GM23338 (cell line): Measurements from ENCODE around the gene RNF182. TPM values are rescaled to one million over a fixed set of nuclear protein-coding genes. Genes with fewer than 3 reads are reported as not detected.

Source experiments
- ATAC-seq: fragments of 200-7000 bp; cut with Tn5 transposase; 3 replicates; pipeline ENCODE4 v1.9.1; 2020
- DNase-seq: peaks from one replicate; pipeline ENCODE4 v3.0.0-alpha.2; 2015; ENCODE audit warnings: low spot score
- H2AFZ ChIP-seq: fragments of 200-600 bp; sonication (generic); 2 replicates; pipeline ENCODE4 v1.8.0; 2016; ENCODE audit warnings: antibody characterized with exemption, mild to moderate bottlenecking, moderate library complexity
- H3F3A ChIP-seq: fragments of 200-600 bp; sonication (generic); replicated peaks from 2 replicates; pipeline ENCODE4 v1.8.0; 2017; ENCODE audit warnings: antibody characterized with exemption, mixed run types, low read depth
- H3K27ac ChIP-seq: fragments of 200-600 bp; sonication (generic); 2 replicates; pipeline ENCODE4 v1.6.1; 2016; ENCODE audit warnings: low read depth
- H3K27me3 ChIP-seq: fragments of 200-600 bp; sonication (generic); 2 replicates; pipeline ENCODE4 v1.8.0; 2016; ENCODE audit warnings: mild to moderate bottlenecking, mixed run types, moderate library complexity; ENCODE audit not compliant: insufficient read depth
- H3K36me3 ChIP-seq: fragments of 200-600 bp; sonication (generic); 2 replicates; pipeline ENCODE4 v1.8.0; 2016; ENCODE audit warnings: mild to moderate bottlenecking; ENCODE audit not compliant: insufficient read depth
- H3K4me1 ChIP-seq: fragments of 200-600 bp; sonication (generic); 2 replicates; pipeline ENCODE4 v1.8.0; 2016; ENCODE audit warnings: mild to moderate bottlenecking, moderate library complexity; ENCODE audit not compliant: insufficient read depth
- H3K4me2 ChIP-seq: fragments of 200-600 bp; sonication (generic); 2 replicates; pipeline ENCODE4 v1.7.1; 2017; ENCODE audit warnings: mixed run types
- H3K4me3 ChIP-seq: fragments of 200-600 bp; sonication (generic); 2 replicates; pipeline ENCODE4 v1.6.1; 2016; ENCODE audit warnings: mixed run types
- H3K79me2 ChIP-seq: fragments of 200-600 bp; sonication (generic); replicated peaks from 2 replicates; pipeline ENCODE4 v1.8.0; 2017; ENCODE audit warnings: mild to moderate bottlenecking; ENCODE audit not compliant: insufficient read depth
- H3K9me2 ChIP-seq: fragments of 200-600 bp; sonication (generic); 2 replicates; pipeline ENCODE4 v1.8.0; 2017; ENCODE audit not compliant: insufficient read depth
- H4K20me1 ChIP-seq: fragments of 200-600 bp; sonication (generic); replicated peaks from 2 replicates; pipeline ENCODE4 v1.8.0; 2017; ENCODE audit warnings: mild to moderate bottlenecking; ENCODE audit not compliant: insufficient read depth
- H3K27ac Mint-ChIP-seq: 2 replicates; pipeline ENCODE4 v1.8.0; 2020; ENCODE audit warnings: inconsistent platforms, mild to moderate bottlenecking, moderate library complexity, mixed read lengths
- H3K27me3 Mint-ChIP-seq: 3 replicates; pipeline ENCODE4 v1.8.0; 2022; ENCODE audit warnings: low read depth, mild to moderate bottlenecking, moderate library complexity, mixed read lengths, inconsistent platforms; ENCODE audit not compliant: insufficient read depth, poor library complexity
- H3K36me3 Mint-ChIP-seq: 3 replicates; pipeline ENCODE4 v1.8.0; 2021; ENCODE audit warnings: low read depth, mild to moderate bottlenecking, inconsistent platforms, moderate library complexity, mixed read lengths
- H3K4me1 Mint-ChIP-seq: 3 replicates; pipeline ENCODE4 v1.8.0; 2020; ENCODE audit warnings: mild to moderate bottlenecking, inconsistent platforms, mixed read lengths
- H3K4me3 Mint-ChIP-seq: 3 replicates; pipeline ENCODE4 v1.8.0; 2021; ENCODE audit warnings: moderate library complexity, mild to moderate bottlenecking, inconsistent platforms, mixed read lengths
- H3K9me3 Mint-ChIP-seq: 3 replicates; pipeline ENCODE4 v1.8.0; 2020; ENCODE audit warnings: moderate library complexity, mild to moderate bottlenecking, inconsistent platforms, mixed read lengths
- CREB1 ChIP-seq: fragments of 250-450 bp; sonication (Bioruptor Pico); IDR thresholded peaks from 2 replicates; pipeline ENCODE4 v1.5.0; 2020; ENCODE audit warnings: low read depth, mild to moderate bottlenecking, moderate library complexity
- CTCF ChIP-seq, 2 experiments: fragments of 200-600 bp in 1 of 2; sonication (generic) in 1 of 2; conservative IDR thresholded peaks; 2 replicates each; pipeline versions ENCODE4 v1.5.1 to v1.6.1; 2016 to 2017; ENCODE audit warnings: antibody characterized with exemption in 2 of 2, low read depth in 2 of 2, mild to moderate bottlenecking in 2 of 2, moderate library complexity in 1 of 2
- EZH2 ChIP-seq: fragments of 200-600 bp; sonication (generic); IDR thresholded peaks from one replicate; pipeline ENCODE4 v1.8.0; 2017; ENCODE audit warnings: antibody characterized with exemption, mild to moderate bottlenecking, low read depth; ENCODE audit not compliant: unreplicated experiment
- EZH2phosphoT487 ChIP-seq: fragments of 200-600 bp; sonication (generic); IDR thresholded peaks from one replicate; pipeline ENCODE4 v1.8.1; 2018; ENCODE audit warnings: antibody characterized with exemption; ENCODE audit not compliant: unreplicated experiment
- NANOG ChIP-seq: IDR thresholded peaks from 2 replicates; pipeline ENCODE4 v1.6.1; 2016; ENCODE audit warnings: antibody characterized with exemption, borderline replicate concordance
- POLR2AphosphoS5 ChIP-seq: IDR thresholded peaks from 2 replicates; pipeline ENCODE4 v1.6.1; 2016; ENCODE audit warnings: antibody characterized with exemption, low read depth
- REST ChIP-seq: IDR thresholded peaks from one replicate; pipeline ENCODE4 v1.6.1; 2018; ENCODE audit warnings: antibody characterized with exemption; ENCODE audit not compliant: unreplicated experiment
- ZNF331 ChIP-seq: fragments of 250-450 bp; sonication (Bioruptor Pico); IDR thresholded peaks from 2 replicates; pipeline ENCODE4 v1.5.0; 2020; ENCODE audit warnings: low read depth, mild to moderate bottlenecking, moderate library complexity
- ZNF462 ChIP-seq: fragments of 250-450 bp; sonication (Bioruptor Pico); IDR thresholded peaks from 2 replicates; pipeline ENCODE4 v1.5.0; 2020; ENCODE audit warnings: mild to moderate bottlenecking, moderate library complexity
- polyA plus RNA-seq: library from polyadenylated mRNA; unstranded; fragments of >200 nt; fragmentation: Nextera tagmentation; extraction: Ambion mirVana; gene quantifications from 2 replicates; pipeline ENCODE4 v1.2.1, GENCODE V29; 2016
- total RNA-seq: library from RNA; depleted of rRNA; stranded (reverse); fragments of >200 nt; shearing (Covaris generic); gene quantifications from 2 replicates; pipeline ENCODE4 v1.2.3, GENCODE V29; 2014

The RNF182 gene
- total and polyA plus RNA-seq, 2 experiments from 2014 or later: 3.2 to 9.8 TPM

- TF ChIP-seq CTCF (conservative IDR thresholded peaks at IDR 0.05; ENCODE audit: low read depth in 2 of 2): no peak
- no peak for TF ChIP-seq REST
These were observed 6.0 kb upstream of the RNF182 start (continued) for GRCh38 chr6:13918686-13919250.

GRCh38 chr6:13919861-13920260 is 4.9 kb upstream of the RNF182 start:
- ATAC-seq (no peak), DNase-seq (no peak)
- Mint-ChIP-seq H3K36me3 (no peaks in the 10 kb centered on the region), H3K27ac (no peak overlapping the region), H3K9me3 (no peaks in the 10 kb centered on the region), H3K4me1 (peaks cover 13% of the 10 kb centered on the region), H3K27me3 (peaks cover 14% of the 10 kb centered on the region), H3K4me3 (no peak overlapping the region)
- Histone ChIP-seq H3K4me1 (0 out of 2 replicates have a peak, but pooled peaks cover under 1% of the 10 kb centered on the region), H3K4me2 (no peak overlapping the region), H3K27me3 (peaks cover 17% of the 10 kb centered on the region), H4K20me1 (no peaks in the 10 kb centered on the region), H3K79me2 (no peaks in the 10 kb centered on the region), H3K27ac (no peak overlapping the region), H3F3A (peaks cover 3% of the 10 kb centered on the region; the same call in 1 of the 2 replicates), H2AFZ (no peak overlapping the region), H3K4me3 (no peak overlapping the region), H3K36me3 (no peaks in the 10 kb centered on the region), H3K9me2 (no peaks in the 10 kb centered on the region; the same call in 1 of the 2 replicates)
- TF ChIP-seq ZNF462 (CRISPR knock-in tag) (no peak), CREB1 (CRISPR knock-in tag) (no peak), ZNF331 (CRISPR knock-in tag) (no peak), NANOG (no peak), EZH2phosphoT487 (no peak), EZH2 (no peak), POLR2AphosphoS5 (no peak), REST (no peak)
